NCI-H345 treated with DMSO at 0.1 percent for 48 hours (cell line): ENCODE measurements around the gene ZNF805.
"Not testable (repeated sequence)": the region's sequence is repeated elsewhere in the genome, so short reads cannot be mapped to it uniquely, and the experiment has no call there.

Source experiments
- DNase-seq: peaks from one replicate; lab custom pipeline; 2025; ENCODE audit not compliant: unreplicated experiment; lab: John Stamatoyannopoulos, UW

Gene ZNF805

DNA sequence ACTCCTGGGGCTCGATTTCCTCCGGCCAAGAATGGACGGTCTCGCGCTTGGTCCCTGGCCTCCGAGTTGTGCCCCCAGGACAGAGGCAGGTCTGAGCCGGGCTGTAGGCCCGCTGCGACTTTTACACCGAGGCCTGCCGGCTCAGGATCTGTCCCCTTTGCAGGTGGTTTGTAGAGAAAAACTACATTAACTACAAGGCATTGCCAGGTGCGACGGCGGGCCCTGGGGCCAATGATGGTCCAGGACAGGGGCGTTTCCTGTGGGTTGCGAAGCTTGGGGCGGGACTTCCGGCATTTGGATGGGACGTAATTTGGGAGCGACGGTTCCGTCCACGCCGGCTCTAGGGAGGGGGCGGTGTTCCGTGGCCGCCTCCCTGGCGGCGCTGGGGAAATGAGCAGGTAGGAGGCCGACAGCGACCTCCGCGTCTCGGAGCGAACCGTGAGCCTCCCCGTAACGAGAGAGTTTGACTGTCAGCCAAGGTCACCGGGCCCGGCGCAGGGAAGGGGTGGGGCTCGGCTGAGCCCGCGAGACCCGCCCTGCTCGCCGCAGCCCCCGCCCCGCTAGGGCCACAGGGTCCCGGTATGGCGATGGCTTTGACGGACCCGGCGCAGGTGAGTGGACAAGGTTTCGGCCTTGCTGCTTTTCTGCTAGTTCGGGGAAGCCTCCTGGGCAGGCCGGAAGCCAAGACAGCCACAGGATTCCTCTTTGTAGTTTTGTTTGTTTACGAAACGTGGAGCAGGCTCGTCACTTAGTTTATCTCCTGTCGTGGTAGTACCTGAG is at the start of gene ZNF805:
Gene ZNF805 (plus strand): TSS at position 322 of the 780 bp plus-strand sequence. CDS start 260 bp downstream, at position 582.
- peak; percentile 67 for DNase-seq

DNA sequence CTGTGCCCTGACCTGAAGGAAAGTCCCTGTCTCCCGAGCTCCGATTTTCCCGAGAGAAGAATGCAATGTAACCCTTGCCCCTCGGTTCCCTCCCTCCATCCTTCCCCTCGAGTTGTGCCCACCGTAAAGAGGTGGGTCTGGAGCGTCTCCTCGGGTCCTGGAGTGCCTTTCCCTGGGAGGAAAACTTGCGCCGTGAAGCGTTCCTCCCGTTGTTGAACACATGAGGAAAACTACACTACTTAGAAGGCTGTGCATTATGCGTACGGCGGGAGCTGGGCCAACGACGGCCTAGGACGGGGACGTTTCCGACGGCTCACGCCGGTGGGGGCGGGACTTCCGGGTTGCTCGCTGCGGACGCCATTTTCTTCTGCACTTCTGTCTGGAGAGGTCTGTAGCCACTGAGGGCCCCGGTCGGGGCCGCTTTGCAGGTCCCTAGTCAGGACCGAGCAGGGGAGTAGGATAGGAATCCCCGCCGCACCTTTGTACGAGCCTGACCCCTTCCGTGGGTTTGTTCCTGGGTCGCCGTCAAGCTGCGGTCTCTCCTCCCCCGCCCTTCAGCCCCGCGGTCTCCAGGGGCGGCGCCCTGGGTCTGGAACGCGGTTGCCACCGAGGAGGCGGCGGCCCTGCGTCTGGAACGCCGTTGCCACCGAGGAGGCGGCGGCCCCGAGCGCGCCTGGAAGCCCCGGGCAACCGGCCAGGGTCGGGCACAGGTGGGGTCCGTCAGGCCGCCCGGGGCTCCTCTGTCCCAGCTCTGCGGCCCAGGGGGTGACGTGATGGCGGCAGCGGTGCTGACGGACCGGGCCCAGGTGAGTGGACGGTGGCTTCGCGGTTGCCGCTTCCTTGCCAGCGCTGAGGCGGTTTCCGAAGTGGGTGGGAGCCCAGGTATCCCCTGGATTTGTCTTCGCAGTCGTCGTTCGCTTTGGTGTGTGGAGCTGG is 49.0 kb upstream of the ZNF805 start, which contains the start of gene ZNF264:
Gene ZNF264 (plus strand): TSS at position 360 of the 936 bp plus-strand sequence. CDS start 414 bp downstream, at position 774.
- peak; percentile 40 for DNase-seq

DNA sequence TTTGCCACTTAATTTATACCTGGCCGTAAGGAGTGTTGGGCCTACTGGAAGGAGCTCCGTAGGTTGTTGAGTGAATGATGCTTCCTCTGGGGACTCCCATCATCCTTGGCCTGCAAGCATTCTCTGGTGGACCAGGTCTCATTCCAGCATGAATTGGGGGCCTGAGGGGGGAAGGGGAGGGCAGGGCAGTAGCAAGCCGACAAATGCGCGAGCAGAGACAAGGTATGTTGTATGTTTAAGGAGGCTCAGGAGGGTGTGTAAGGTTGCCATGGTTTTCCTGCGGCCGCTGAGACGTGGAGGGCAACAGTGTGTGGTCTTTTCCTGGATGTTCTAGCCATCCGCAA is 48.4 kb upstream of the ZNF805 start:
- DNase-seq: no peak

DNA sequence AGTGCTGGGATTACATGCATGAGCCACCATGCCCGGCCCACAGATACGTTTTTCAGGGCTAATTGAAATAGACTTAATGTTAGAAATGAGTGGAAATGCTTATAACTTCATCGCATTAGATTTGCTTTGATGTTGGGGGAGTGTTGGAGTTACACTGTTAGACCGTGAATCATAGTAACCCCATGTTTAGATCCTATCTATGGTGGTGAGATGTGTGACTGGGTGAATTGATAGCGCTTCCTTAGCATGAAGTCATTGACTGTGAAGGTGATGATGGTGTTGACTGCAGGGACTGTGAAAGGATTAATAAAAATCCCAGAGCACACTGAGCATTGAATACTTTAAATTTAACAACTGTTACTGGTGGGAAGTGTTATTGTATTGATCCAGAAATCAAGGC is 47.4 kb upstream of the ZNF805 start:
- no peak for DNase-seq

DNA sequence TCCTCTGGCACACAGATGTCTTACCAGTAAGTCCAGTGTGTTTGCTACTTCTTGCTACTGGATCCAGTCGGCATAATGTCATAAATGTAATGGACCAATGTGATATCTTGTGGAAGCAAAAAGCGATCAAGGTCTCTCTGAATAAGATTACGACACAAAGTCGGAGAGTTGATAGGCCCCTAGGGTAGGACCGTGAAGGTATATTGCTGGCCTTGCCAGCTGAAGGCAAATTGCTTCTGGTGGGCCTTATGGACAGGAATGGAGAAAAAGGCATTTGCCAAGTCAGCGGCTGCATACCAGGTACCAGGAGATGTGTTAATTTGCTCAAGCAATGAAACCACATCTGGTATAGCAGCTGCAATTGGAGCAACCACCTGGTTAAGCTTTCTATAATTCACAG is 42.6 kb upstream of the ZNF805 start:
- DNase-seq: not testable (repeated sequence)

DNA sequence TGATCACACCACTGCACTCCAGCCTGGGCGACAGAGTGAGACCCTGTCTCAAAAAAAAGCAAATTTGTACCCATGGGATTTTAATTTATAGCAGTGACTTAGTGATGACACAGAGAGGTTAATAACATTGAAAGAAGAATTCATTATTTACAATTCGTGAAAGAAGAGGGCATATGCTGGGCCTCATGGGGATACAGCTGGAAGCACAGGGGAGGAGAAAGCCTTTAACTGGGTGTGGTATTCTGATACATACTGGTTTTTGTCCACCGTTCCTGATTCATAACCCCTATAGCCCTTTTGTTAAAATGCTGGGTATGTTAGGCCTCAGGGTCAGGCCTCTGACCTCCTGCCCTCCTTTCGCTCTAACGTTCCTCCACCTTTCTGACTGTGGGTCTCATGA is 38.3 kb upstream of the ZNF805 start:
- no peak for DNase-seq

DNA sequence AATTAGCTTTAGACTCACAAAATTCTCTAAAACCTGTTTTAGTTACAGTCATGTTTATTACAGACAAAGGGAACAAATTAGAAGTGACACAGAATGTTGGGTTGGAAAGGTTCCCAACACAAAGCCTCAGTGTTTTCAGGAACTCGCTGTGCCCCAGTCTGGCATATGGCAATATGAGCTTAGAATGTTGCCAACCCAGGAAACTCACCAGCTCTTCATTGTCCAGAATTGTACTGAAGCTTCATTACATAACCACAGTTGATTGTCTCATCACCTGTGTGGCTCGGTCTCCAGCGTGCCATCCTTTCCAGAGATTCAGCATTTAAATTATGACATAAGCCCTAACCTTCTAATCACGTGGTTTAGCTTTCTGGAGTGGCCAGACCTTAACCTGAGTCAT is 30.1 kb upstream of the ZNF805 start:
- no peak for DNase-seq

DNA sequence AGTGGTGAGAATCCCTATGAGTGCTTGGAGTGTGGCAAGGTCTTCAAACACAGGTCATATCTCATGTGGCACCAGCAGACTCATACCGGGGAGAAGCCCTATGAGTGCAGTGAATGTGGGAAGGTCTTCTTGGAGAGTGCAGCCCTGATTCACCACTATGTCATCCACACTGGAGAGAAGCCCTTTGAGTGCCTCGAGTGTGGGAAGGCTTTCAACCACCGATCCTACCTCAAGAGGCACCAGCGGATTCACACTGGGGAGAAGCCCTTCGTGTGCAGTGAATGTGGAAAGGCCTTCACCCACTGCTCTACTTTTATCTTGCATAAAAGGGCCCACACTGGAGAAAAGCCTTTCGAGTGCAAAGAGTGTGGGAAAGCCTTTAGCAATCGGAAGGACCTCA is 28.3 kb upstream of the ZNF805 start:
- no peak for DNase-seq

DNA sequence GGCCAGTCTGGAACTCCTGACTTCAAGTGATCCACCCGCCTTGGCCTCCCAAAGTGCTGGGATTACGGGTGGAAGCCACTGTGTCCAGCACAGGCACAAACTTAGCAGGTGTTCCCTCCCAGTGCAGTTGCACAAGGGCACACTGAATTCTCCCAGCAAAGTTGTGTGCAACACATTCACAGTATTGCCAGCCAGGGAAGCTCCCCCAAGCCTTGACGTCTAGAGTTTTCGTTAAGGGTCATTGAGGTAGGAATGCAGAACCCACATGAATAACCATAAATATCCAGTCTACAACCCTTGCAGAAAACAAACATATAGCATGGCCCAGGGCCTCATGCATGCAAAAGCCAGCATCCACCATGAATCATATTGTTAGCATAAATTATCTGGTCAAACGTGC is 12.9 kb upstream of the ZNF805 start:
- no peak for DNase-seq

DNA sequence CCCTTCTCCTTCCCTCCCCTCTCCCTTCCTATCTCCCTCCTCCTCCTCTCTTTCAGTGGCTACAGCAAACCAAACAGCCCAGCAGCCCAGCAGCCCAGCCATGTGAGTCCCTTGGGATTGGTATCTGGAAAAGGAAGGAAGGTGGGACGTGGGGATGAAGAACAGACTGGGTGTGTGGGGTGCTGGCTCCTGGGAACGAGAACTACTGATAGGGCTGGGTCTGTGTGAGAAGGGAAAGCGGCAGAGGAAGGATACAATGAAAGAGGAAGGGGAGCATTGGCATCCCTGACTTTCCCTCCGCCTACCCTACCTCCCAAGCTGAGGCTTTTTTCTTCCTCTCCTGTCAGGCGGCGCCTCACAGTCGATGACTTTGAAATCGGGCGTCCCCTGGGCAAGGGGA is 8.7 kb upstream of the ZNF805 start:
- DNase-seq: no peak

DNA sequence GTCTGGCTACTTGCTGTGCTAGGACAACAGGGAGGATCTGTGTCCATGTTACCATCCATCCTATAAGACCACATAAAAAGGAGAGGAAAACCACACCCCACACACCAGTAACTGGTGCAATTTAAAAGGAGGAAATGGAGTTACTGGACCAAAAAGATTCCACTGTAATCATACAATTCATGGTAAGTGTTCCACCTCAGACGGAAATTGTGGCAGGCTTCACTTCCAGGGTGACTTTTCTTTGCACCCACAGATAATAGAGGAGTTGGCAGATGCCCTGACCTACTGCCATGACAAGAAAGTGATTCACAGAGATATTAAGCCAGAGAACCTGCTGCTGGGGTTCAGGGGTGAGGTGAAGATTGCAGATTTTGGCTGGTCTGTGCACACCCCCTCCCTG is 7.2 kb upstream of the ZNF805 start:
- DNase-seq: no peak

DNA sequence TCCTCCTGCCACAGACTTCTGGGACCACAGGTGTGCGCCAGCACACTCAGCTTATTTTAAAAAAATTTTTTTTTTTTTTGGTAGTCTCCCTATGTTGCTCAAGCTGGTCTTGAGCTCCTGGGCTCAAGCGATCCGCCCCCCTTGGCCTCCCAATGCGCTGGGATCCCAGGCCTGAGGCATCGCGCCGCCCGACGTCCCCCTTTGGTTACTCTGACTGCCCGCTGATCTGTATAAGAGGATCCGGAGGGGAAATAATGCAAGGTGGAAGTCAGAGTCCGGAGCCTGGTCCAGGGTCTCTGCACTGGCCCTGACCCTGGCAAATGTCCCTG is 486 bp upstream of the ZNF805 start:
- no peak for DNase-seq

DNA sequence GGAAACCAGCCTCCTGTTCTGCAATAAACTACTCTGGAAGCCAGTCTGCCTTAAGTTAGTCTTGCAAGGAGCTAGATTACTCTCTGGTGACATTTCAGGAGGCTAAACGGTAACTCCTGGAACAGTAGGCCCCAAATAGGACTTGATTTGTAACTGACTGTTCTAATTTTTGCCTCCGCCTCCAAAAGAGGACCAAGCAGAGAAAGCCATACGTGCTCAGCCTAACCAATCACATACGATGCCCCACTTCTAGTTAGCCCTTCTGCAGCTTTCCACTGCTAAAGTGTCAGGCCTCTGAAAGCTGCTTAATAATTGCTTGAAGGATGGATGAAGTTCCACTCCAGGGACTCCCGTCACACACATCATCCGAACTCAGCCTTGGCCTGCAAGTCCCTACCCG is 744 bp downstream of the ZNF805 start:
- no peak for DNase-seq

DNA sequence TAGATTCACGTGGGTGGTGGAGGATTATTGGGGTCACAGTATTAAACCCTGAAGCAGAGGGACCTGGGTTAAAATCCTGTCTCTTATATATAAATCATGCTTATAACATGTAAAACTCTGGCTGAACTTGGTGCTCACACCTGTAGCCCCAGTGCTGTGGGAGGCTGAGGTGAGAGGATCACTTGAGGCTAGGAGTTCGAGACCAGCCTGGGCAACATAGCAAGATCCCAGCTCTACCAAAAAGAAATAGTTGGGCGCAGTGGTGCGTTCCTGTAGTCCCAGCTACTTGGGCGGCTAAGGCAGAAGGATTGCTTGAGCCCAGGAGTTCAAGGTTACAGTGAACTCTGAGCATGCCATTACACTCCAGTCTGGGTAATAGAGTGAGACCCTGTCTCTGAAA is 2.4 kb downstream of the ZNF805 start:
- no peak for DNase-seq

DNA sequence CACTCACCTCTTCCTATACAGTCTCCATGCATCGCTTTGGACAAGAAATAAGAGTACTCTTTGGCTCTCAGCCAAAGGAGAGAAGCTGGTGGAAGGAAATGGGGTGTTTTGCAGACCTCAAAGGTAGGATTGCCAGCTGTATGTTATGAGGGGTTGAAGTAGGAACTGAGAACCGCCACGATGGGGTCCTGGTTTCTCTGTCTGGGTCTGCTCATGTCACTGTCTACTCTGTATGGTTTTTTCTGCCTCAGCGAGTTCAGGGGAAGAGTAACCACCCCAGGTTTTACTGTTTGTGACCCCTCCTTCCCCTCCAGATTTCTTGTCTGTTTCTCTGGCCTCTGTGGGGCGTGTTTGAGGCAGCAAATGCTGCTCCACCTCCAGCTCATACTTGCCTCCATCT is 4.1 kb downstream of the ZNF805 start:
- no peak for DNase-seq

DNA sequence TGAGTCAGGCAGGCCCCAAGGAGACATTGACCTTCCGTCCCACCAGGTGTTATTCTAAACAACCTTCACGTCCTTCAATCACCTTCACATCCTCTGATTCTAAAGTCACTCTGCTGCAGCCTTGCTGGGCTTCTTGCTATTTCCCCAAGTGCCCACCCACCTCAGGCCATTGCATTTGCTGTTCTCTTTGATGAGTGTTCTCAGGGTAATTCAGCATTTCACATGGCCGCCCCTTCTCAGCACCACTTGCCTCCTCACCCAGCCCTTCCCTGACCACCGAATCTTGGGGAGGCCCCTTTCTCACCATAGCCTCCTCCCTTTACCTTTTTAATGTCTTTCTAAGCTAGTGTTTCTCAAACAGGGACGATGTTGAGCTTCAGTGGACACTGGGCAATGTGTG is 4.6 kb downstream of the ZNF805 start:
- no peak for DNase-seq

DNA sequence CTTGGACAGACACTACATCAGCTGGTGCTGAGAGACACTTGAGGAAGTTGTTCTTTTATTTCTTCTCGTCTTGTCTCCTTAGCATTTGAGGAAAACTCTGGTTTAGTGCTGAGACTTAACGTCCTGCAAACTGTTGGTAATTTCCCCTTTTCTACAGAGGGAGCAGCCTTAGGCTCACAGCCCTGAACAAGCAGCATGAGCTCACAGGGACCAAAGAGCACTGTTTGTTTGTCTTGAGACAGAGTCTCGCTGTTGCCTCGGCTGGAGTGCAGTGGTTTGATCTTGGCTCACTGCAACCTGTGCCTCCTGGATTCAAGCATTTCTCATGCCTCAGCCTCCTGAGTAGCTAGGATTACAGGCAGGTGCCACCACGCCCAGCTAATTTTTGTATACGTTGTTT is 5.5 kb downstream of the ZNF805 start:
- DNase-seq: no peak

DNA sequence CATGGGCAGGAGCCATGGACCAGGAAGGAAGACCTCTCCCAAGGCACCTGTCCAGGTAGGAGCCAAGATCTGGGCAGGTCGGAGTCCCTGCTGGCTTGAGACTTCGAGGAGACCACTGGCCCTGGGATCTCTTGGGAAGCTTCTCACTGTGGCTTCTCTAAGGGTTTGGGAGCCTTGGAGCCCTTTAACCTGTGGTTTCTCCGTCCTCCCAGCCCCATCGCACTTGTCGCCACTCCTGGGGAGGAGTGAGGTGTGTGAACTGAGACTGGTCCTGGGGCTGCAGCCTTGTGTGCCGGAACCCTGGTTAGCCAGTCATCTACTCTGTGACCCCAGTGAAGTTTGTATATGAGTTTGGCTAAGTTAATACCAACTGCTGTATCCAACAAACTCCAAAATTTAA is 8.2 kb downstream of the ZNF805 start:
- no peak for DNase-seq

DNA sequence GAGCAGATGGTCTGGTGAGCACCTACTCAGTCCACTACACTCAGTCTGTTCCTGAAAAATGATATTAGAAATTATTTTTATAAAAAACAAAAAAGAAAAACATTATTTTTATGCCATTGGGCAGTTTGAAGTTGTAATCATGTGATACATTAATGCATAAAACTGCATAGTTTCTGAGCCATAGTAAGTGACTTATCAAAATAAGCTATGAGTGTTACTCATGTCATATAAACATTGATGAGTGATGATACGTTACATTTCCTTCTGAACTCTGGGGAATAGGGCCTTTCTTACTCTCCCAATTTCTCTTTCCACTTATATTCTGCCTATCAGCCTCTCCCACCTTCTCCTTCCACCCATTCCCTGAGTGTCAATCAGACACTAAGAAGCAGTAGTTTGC is 8.9 kb downstream of the ZNF805 start:
- DNase-seq: no peak

DNA sequence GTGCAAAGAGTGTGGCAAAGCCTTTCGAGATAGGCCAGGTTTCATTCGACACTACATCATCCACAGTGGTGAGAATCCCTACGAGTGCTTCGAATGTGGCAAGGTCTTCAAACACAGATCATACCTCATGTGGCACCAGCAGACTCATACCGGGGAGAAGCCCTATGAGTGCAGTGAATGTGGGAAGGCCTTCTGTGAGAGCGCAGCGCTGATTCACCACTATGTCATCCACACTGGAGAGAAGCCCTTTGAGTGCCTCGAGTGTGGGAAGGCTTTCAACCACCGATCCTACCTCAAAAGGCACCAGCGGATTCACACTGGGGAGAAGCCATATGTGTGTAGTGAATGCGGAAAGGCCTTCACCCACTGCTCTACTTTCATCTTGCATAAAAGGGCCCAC is 13.3 kb downstream of the ZNF805 start:
- not testable (repeated sequence) for DNase-seq

DNA sequence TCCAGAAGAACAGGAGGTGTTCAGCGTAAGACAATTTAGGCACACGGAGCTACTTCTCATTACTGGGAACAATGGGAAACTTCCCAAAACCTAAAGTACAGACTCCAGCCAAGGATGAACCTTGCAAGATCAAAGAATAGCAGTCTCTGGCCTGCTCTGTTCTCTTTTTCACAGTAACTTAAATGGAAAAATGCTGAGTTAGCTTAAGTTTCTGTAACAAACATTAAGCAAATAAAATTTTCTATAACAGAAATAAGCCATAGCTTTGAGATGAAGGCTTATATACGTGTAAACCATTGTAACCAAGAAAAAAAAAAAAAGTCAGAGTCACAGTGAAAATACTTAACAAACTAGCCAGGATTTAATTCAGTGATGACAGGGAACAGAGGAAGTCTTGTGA is 21.6 kb downstream of the ZNF805 start:
- DNase-seq: no peak

DNA sequence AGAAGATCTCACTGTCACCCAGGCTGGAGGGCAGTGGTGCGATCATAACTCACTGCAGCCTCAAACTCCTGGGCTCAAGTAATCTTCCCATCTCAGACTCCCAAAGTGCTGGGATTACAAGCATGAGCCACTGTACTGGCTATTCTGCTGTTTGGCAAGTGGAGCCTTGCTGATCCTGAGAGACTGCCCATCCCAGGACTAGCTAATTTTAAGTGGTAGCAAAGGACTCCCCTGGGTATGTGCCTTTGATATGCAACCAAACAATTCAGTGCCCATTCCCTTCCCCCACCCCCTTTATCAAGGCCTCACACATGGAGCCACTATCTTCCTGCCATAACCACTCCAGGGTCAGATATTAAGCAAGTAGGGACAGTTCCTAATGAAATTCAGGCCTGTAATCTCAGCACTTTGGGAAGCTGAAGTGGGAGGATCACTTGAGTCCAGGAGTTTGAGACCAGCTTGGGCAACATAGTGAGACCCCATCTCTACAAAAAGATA is 22.9 kb downstream of the ZNF805 start:
- no peak for DNase-seq
